GM18870 (cell line): ENCODE results near the gene NEURL3.
"Not testable (repeated sequence)": the region's sequence is repeated elsewhere in the genome, so short reads cannot be mapped to it uniquely, and the experiment has no call there.

Experiments used
- ATAC-seq: cut with Tn5 transposase; IDR thresholded peaks from one replicate; pipeline ENCODE4 v1.9.1; 2021; ENCODE audit warnings: moderate library complexity; ENCODE audit not compliant: unreplicated experiment

NEURL3 gene

GRCh38 chr2:96505231-96505889 is at the start of gene NEURL3:
Gene NEURL3, minus strand, starts transcription at chr2:96505357. Its CDS starts 71 bp downstream, at chr2:96505286.
- ATAC-seq = no peak

GRCh38 chr2:96554293-96555145 is 49.4 kb upstream of the NEURL3 start:
- ATAC-seq = no peak

GRCh38 chr2:96553957-96554292 is 48.8 kb upstream of the NEURL3 start:
- ATAC-seq = not testable (repeated sequence)

GRCh38 chr2:96553176-96553956 is 48.2 kb upstream of the NEURL3 start:
- ATAC-seq = no peak

- ATAC-seq = no peak
These were observed 47.4 kb upstream of the NEURL3 start for GRCh38 chr2:96552315-96553175.

- no peak for ATAC-seq
These were observed 46.6 kb upstream of the NEURL3 start for GRCh38 chr2:96551605-96552314.

- no peak for ATAC-seq
These were observed 45.8 kb upstream of the NEURL3 start for GRCh38 chr2:96550787-96551604.

GRCh38 chr2:96549967-96550786 is 45.0 kb upstream of the NEURL3 start:
- no peak for ATAC-seq

- no peak for ATAC-seq
These were observed 44.3 kb upstream of the NEURL3 start for GRCh38 chr2:96549466-96549785.

- ATAC-seq = no peak
These were observed 43.7 kb upstream of the NEURL3 start for GRCh38 chr2:96548558-96549465.

- no peak for ATAC-seq
These were observed 42.6 kb upstream of the NEURL3 start for GRCh38 chr2:96547731-96548171.

- ATAC-seq = no peak
These were observed 42.1 kb upstream of the NEURL3 start for GRCh38 chr2:96547203-96547641.

- ATAC-seq = no peak
These were observed 41.6 kb upstream of the NEURL3 start for GRCh38 chr2:96546797-96547196.

GRCh38 chr2:96546321-96546720 is 41.2 kb upstream of the NEURL3 start:
- no peak for ATAC-seq

- ATAC-seq = no peak
These were observed 37.3 kb upstream of the NEURL3 start for GRCh38 chr2:96542357-96542977.

GRCh38 chr2:96541398-96542152 is 36.4 kb upstream of the NEURL3 start:
- no peak for ATAC-seq
